Endothelial cell of umbilical vein (primary cell): ENCODE data around the gene POMGNT2. TPM values are rescaled to one million over a fixed set of nuclear protein-coding genes. Genes with fewer than 3 reads are reported as not detected.

Experiments
- BruUV-seq: library from RNA; stranded (reverse); fragments of 400-500 nt; replicated peaks from 2 replicates; lab custom pipeline; 2021; lab: Mats Ljungman, UMichigan
- CTCF ChIA-PET: fragments of 300-600, 350-600 bp; sonication (Branson Sonifier 250); formaldehyde crosslinking; loops from one replicate; lab custom pipeline; 2021; ENCODE audit warnings: antibody characterized with exemption, inconsistent platforms; lab: Charles Lee
- POLR2A ChIA-PET: fragments of 300-600, 350-600 bp; sonication (Branson Sonifier 250); formaldehyde crosslinking; loops from one replicate; lab custom pipeline; 2021; ENCODE audit warnings: antibody characterized with exemption, inconsistent platforms; lab: Charles Lee
- DNase-seq: peaks from one replicate; pipeline ENCODE4 v3.0.0-alpha.2; 2011; ENCODE audit warnings: low read depth, low spot score
- FAIRE-seq: peaks from 2 replicates; lab custom pipeline; 2011; peaks lifted over from hg19 to GRCh38; lab: Jason Lieb, UNC
- H2AFZ ChIP-seq: 2 replicates; pipeline ENCODE4 v1.6.0; 2012; ENCODE audit warnings: low read depth, low read length, control low read depth, inconsistent platforms
- H3K27ac ChIP-seq: 2 replicates; pipeline ENCODE4 v1.5.1; 2011; ENCODE audit warnings: low read depth, mild to moderate bottlenecking, control low read depth, low read length, moderate library complexity; ENCODE audit not compliant: insufficient read depth
- H3K27me3 ChIP-seq, 2 experiments: 2 replicates each; pipeline versions ENCODE4 v1.6.0 to v1.6.1; 2011; ENCODE audit warnings: low read length in 2 of 2, mixed read lengths in 1 of 2; ENCODE audit not compliant: control insufficient read depth in 2 of 2, insufficient read depth in 2 of 2
- H3K36me3 ChIP-seq, 2 experiments: 2 replicates in 1 of 2; 3 replicates in 1 of 2; pipeline ENCODE4 v1.5.1; 2011; ENCODE audit warnings: low read length in 2 of 2, mild to moderate bottlenecking in 1 of 2, moderate library complexity in 1 of 2; ENCODE audit not compliant: control insufficient read depth in 2 of 2, insufficient read depth in 2 of 2; ENCODE audit errors: extremely low read depth in 1 of 2
- H3K4me1 ChIP-seq: 3 replicates; pipeline ENCODE4 v1.5.1; 2011; ENCODE audit warnings: mild to moderate bottlenecking, low read length; ENCODE audit not compliant: control insufficient read depth, insufficient read depth; ENCODE audit errors: extremely low read depth
- H3K4me2 ChIP-seq: 2 replicates; pipeline ENCODE4 v1.6.1; 2011; ENCODE audit warnings: low read length, control low read depth, mixed read lengths; ENCODE audit not compliant: insufficient read depth
- H3K4me3 ChIP-seq, 3 experiments: fragments of 200-600 bp in 1 of 3; sonication (generic), shearing (Covaris generic) in 1 of 3; replicated peaks in 1 of 3; 2 replicates each; pipeline ENCODE4 v1.5.1; 2011 to 2016; ENCODE audit warnings: control low read depth in 3 of 3, low read length in 3 of 3, mild to moderate bottlenecking in 2 of 3, inconsistent platforms in 1 of 3, low read depth in 1 of 3, moderate library complexity in 1 of 3; ENCODE audit not compliant: insufficient read depth in 1 of 3
- H3K79me2 ChIP-seq: 2 replicates; pipeline ENCODE4 v1.6.0; 2012; ENCODE audit warnings: low read length, inconsistent platforms; ENCODE audit not compliant: control insufficient read depth, insufficient read depth
- H3K9ac ChIP-seq: replicated peaks from 2 replicates; pipeline ENCODE3; 2011; ENCODE audit warnings: low read length, control low read depth; ENCODE audit not compliant: insufficient read depth; ENCODE audit errors: extremely low read depth
- H3K9me1 ChIP-seq: replicated peaks from 3 replicates; pipeline ENCODE4 v1.6.0; 2011; ENCODE audit warnings: mild to moderate bottlenecking, low read length; ENCODE audit not compliant: control insufficient read depth, insufficient read depth; ENCODE audit errors: extremely low read depth
- H3K9me3 ChIP-seq: replicated peaks from 2 replicates; pipeline ENCODE4 v1.5.1; 2012; ENCODE audit warnings: low read length, inconsistent platforms; ENCODE audit not compliant: control insufficient read depth, insufficient read depth
- H4K20me1 ChIP-seq: replicated peaks from 2 replicates; pipeline ENCODE3; 2011; ENCODE audit warnings: mild to moderate bottlenecking, low read length; ENCODE audit not compliant: control insufficient read depth, insufficient read depth; ENCODE audit errors: extremely low read depth
- EZH2 ChIP-seq: IDR thresholded peaks from 2 replicates; pipeline ENCODE4 v1.6.1; 2012; ENCODE audit warnings: borderline replicate concordance, low read depth, mild to moderate bottlenecking, moderate library complexity, low read length, inconsistent platforms; ENCODE audit not compliant: severe bottlenecking
- FOS ChIP-seq: IDR thresholded peaks from 2 replicates; pipeline ENCODE4 v1.6.1; 2011; ENCODE audit warnings: mild to moderate bottlenecking, low read length, moderate library complexity, borderline replicate concordance; ENCODE audit not compliant: insufficient read depth
- GATA2 ChIP-seq: IDR thresholded peaks from 2 replicates; pipeline ENCODE4 v1.7.0; 2011; ENCODE audit warnings: low read depth, mild to moderate bottlenecking, moderate library complexity, mixed read lengths, low read length; ENCODE audit not compliant: insufficient read length, insufficient read depth
- JUN ChIP-seq: IDR thresholded peaks from 2 replicates; pipeline ENCODE4 v1.6.1; 2011; ENCODE audit warnings: borderline replicate concordance, low read depth; ENCODE audit not compliant: insufficient read length, insufficient read depth
- MYC ChIP-seq: IDR thresholded peaks from one replicate; pipeline ENCODE4 v1.6.1; 2011; ENCODE audit warnings: mild to moderate bottlenecking, low read depth, low read length
- POLR2A ChIP-seq: IDR thresholded peaks from 2 replicates; pipeline ENCODE4 v1.6.1; 2012; ENCODE audit warnings: low read depth, mild to moderate bottlenecking, control low read depth, low read length
- POLR2AphosphoS5 ChIP-seq: IDR thresholded peaks from 2 replicates; pipeline ENCODE4 v1.6.1; 2012; ENCODE audit warnings: low read depth, mild to moderate bottlenecking, control low read depth, low read length, moderate library complexity; ENCODE audit not compliant: insufficient read depth
- dilution Hi-C: fragments of 300-500 bp; cut with MboI; formaldehyde crosslinking; loops from one replicate; pipeline ENCODE4 v1.15.0; 2019; ENCODE audit warnings: low sequenced_read_pairs; ENCODE audit not compliant: extremely low pct_ligation_motif_present
- intact Hi-C: fragments of 100-400 bp; cut with micrococcal nuclease; formaldehyde crosslinking; loops from one replicate; pipeline ENCODE4 v1.10.0; 2022
- polyA plus RNA-seq, 4 experiments: library from polyadenylated mRNA; depleted of rRNA in 3 of 4; stranded (reverse) in 3 of 4; unstranded in 1 of 4; fragments of >200 nt; gene quantifications; 2 replicates each; pipeline versions ENCODE4 v1.2.1 to v1.2.3, GENCODE V29; 2011 to 2012; ENCODE audit warnings: missing spikeins in 1 of 4
- total RNA-seq: library from RNA; stranded (reverse); gene quantifications from 2 replicates; pipeline ENCODE4 v1.2.3, GENCODE V29; 2021
- TF ChIP-seq, protein P1 (sequence below): IDR thresholded peaks from 2 replicates; pipeline ENCODE4 v1.6.1; 2011; ENCODE audit not compliant: insufficient read depth, insufficient read length
- TF ChIP-seq, protein P2 (sequence below), 2 donors: IDR thresholded peaks; 1 replicate in 1 of 2; 2 replicates in 1 of 2; pipeline ENCODE4 v1.5.1; 2011; ENCODE audit warnings: low read length in 2 of 2, mild to moderate bottlenecking in 2 of 2, moderate library complexity in 2 of 2, control low read depth in 1 of 2, inconsistent platforms in 1 of 2, low read depth in 1 of 2; ENCODE audit not compliant: insufficient read depth in 1 of 2; ENCODE audit errors: extremely low read depth in 1 of 2

The POMGNT2 gene
- total and polyA plus RNA-seq, 2 donors (not counting 3 experiments of a cell fraction or from before 2014, with no cell fraction given) = 6.4 to 16.3 TPM

DNA sequence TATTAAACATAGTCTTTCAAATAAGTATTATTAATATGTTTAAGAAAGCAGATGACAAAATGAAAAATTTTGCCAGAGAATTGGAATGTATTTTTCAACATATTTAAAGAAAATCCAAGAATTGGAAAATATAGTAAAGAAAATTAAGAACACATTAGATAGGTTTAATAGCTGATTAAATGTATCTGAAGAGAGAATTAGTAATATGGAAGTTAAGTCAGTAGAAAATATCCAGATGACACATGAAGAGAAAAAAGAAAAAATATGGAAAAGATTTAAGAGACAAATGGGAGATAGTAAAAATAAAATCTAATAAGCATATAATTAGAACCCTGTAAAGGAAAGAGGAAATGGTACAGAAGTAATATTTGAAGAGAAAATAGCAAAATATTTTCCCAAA lies 18.0 kb upstream of the POMGNT2 start:
- Histone ChIP-seq H3K4me2 (no peak overlapping the region), H3K9me1 (no peaks in the 10 kb centered on the region), H3K4me3 (no peak overlapping the region), H3K9ac (no peak overlapping the region), H3K4me1 (no peaks in the 10 kb centered on the region), H2AFZ (no peak overlapping the region), H4K20me1 (no peaks in the 10 kb centered on the region), H3K79me2 (no peaks in the 10 kb centered on the region), H3K9me3 (no peaks in the 10 kb centered on the region), H3K27ac (no peak overlapping the region), H3K27me3 (peaks cover 8 to 12% of the 10 kb centered on the region in 2 experiments), H3K36me3 (no peaks in the 10 kb centered on the region)
- no peak for FAIRE-seq
- BruUV-seq = no TSS peak
- TF ChIP-seq POLR2A = no peak
- no peak for TF ChIP-seq POLR2AphosphoS5
- TF ChIP-seq, protein P1, sequence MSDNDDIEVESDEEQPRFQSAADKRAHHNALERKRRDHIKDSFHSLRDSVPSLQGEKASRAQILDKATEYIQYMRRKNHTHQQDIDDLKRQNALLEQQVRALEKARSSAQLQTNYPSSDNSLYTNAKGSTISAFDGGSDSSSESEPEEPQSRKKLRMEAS = no peak
- TF ChIP-seq EZH2 = no peak
- TF ChIP-seq MYC = no peak
- no peak for TF ChIP-seq GATA2
- TF ChIP-seq, protein P2, sequence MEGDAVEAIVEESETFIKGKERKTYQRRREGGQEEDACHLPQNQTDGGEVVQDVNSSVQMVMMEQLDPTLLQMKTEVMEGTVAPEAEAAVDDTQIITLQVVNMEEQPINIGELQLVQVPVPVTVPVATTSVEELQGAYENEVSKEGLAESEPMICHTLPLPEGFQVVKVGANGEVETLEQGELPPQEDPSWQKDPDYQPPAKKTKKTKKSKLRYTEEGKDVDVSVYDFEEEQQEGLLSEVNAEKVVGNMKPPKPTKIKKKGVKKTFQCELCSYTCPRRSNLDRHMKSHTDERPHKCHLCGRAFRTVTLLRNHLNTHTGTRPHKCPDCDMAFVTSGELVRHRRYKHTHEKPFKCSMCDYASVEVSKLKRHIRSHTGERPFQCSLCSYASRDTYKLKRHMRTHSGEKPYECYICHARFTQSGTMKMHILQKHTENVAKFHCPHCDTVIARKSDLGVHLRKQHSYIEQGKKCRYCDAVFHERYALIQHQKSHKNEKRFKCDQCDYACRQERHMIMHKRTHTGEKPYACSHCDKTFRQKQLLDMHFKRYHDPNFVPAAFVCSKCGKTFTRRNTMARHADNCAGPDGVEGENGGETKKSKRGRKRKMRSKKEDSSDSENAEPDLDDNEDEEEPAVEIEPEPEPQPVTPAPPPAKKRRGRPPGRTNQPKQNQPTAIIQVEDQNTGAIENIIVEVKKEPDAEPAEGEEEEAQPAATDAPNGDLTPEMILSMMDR (IDR thresholded peaks at IDR 0.05; ENCODE audit: extremely low read depth in 1 of 2, insufficient read depth in 1 of 2, low read depth in 1 of 2, low read length in 2 of 2) = no peak
- TF ChIP-seq JUN = no peak
- no peak for TF ChIP-seq FOS
- dilution Hi-C loops = no loop called here
- DNase-seq = no peak
- intact Hi-C loops = no loop called here
- ChIA-PET CTCF (no interaction called here), POLR2A (no interaction called here)
